Lung (tissue), 12 donors: ENCODE data around the gene ASCC1. TPM values are rescaled to one million over a fixed set of nuclear protein-coding genes. Genes with fewer than 3 reads are reported as not detected.
A peak's percentile ranks its signal among the peaks of the same experiment; 100 is the strongest.

Source experiments
- ATAC-seq: fragments of 200-7000 bp; cut with Tn5 transposase; one replicate; pipeline ENCODE4 v1.9.1; 2020; ENCODE audit warnings: moderate number of reproducible peaks; ENCODE audit not compliant: insufficient read depth, low FRiP score
- DNase-seq, 3 donors: peaks; one replicate each; pipeline ENCODE4 v3.0.0-alpha.2; 2013 to 2017
- H3K27ac ChIP-seq, 2 donors: one replicate each; pipeline ENCODE4 v1.5.1; 2013; ENCODE audit warnings: mild to moderate bottlenecking in 2 of 2, moderate library complexity in 2 of 2, control low read depth in 1 of 2, inconsistent platforms in 1 of 2, low read depth in 1 of 2, low read length in 1 of 2
- H3K27me3 ChIP-seq, 3 donors: one replicate each; pipeline ENCODE4 v1.5.1; 2013; ENCODE audit warnings: low read length in 2 of 3; ENCODE audit not compliant: control insufficient read depth in 3 of 3, insufficient read depth in 3 of 3
- H3K36me3 ChIP-seq, 4 donors: one replicate each; pipeline ENCODE4 v1.5.1; 2013; ENCODE audit warnings: low read length in 4 of 4, mild to moderate bottlenecking in 1 of 4, moderate library complexity in 1 of 4; ENCODE audit not compliant: control insufficient read depth in 4 of 4, insufficient read depth in 4 of 4
- H3K4me1 ChIP-seq, 5 donors: one replicate each; pipeline ENCODE4 v1.5.1; 2013; ENCODE audit warnings: low read length in 5 of 5, mild to moderate bottlenecking in 2 of 5, moderate library complexity in 1 of 5; ENCODE audit not compliant: control insufficient read depth in 5 of 5, insufficient read depth in 5 of 5
- H3K4me3 ChIP-seq: one replicate; pipeline ENCODE4 v1.5.1; 2013; ENCODE audit warnings: mild to moderate bottlenecking, control low read depth, moderate library complexity
- H3K9ac ChIP-seq, 2 donors: one replicate each; pipeline ENCODE4 v1.5.1; 2013; ENCODE audit warnings: low read length in 2 of 2, control low read depth in 1 of 2; ENCODE audit not compliant: insufficient read depth in 1 of 2
- H3K9me3 ChIP-seq, 4 donors: one replicate each; pipeline ENCODE4 v1.5.1; 2013; ENCODE audit warnings: low read length in 3 of 4, mild to moderate bottlenecking in 1 of 4, moderate library complexity in 1 of 4; ENCODE audit not compliant: control insufficient read depth in 4 of 4, insufficient read depth in 3 of 4
- WGBS, 2 donors: extraction: QIAGEN DNeasy Blood & Tissue Kit; methylation state at CpG; one replicate each; pipeline ENCODE4 v1.1.7; 2013; 5-methylcytosine and 5-hydroxymethylcytosine counted together
- polyA plus RNA-seq, 2 donors: library from polyadenylated mRNA; stranded (reverse); fragments of 200-250 nt; gene quantifications; one replicate each; pipeline ENCODE4 v1.2.1, GENCODE V29; 2013
- total RNA-seq, 2 donors: library from RNA; depleted of rRNA in 1 of 2; stranded (reverse); fragments of >200 nt in 1 of 2; gene quantifications; one replicate each; pipeline ENCODE4 v1.2.1, GENCODE V29; 2014 to 2021
- TF ChIP-seq, protein P1 (sequence below): IDR thresholded peaks from 2 replicates; pipeline ENCODE4 v1.5.1; 2012; ENCODE audit warnings: mild to moderate bottlenecking; ENCODE audit errors: control extremely low read depth, extremely low read depth
- donor health status: control.
- donor health status: control.
- donor health status: Bipolar disorder and iron deficiency.
- donor health status: healthy.
- donor health status: DM: yes; HTN: yes; CAD: no.

ASCC1 gene
- total and polyA plus RNA-seq, 4 donors, result 9.0 to 29.9 (median 24.2) TPM

DNA sequence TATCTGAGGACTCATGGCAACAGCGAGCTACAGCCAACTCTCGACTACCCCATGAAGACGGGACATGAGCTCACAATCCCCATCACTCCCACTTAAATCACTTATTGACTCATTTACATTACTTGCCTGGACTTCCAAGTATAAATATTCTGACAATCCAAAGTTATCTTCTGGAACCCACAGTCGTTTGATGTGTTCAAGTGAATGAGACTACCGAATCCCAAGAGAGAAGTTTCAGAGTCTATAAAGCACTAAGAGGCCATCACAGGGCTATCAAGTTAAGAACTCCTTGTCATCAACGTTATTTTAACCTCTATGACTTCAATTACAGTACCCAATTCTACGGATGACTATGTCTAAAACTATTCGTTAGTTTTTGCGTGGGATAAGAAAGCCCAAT is 11.8 kb downstream of the ASCC1 start:
- H3K27me3 ChIP-seq, result no peaks in the 10 kb centered on the region
- no peaks in the 10 kb centered on the region for H3K4me1 ChIP-seq
- no peaks in the 10 kb centered on the region for H3K9me3 ChIP-seq
- H3K36me3 ChIP-seq, result peaks cover 5 to 26% (median 20%) of the 10 kb centered on the region in 4 donors
- 89 to 95% methylated on average over 9 of the region's 9 CpGs for WGBS, 2 donors
- no peak for ATAC-seq
- TF ChIP-seq, protein P1, sequence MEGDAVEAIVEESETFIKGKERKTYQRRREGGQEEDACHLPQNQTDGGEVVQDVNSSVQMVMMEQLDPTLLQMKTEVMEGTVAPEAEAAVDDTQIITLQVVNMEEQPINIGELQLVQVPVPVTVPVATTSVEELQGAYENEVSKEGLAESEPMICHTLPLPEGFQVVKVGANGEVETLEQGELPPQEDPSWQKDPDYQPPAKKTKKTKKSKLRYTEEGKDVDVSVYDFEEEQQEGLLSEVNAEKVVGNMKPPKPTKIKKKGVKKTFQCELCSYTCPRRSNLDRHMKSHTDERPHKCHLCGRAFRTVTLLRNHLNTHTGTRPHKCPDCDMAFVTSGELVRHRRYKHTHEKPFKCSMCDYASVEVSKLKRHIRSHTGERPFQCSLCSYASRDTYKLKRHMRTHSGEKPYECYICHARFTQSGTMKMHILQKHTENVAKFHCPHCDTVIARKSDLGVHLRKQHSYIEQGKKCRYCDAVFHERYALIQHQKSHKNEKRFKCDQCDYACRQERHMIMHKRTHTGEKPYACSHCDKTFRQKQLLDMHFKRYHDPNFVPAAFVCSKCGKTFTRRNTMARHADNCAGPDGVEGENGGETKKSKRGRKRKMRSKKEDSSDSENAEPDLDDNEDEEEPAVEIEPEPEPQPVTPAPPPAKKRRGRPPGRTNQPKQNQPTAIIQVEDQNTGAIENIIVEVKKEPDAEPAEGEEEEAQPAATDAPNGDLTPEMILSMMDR, result no peak
- no peak for DNase-seq
- H3K4me3 ChIP-seq, result no peak overlapping the region
- no peak overlapping the region for H3K9ac ChIP-seq
- H3K27ac ChIP-seq, result peak overlapping the region in 1 of 2 donors; percentile 58

DNA sequence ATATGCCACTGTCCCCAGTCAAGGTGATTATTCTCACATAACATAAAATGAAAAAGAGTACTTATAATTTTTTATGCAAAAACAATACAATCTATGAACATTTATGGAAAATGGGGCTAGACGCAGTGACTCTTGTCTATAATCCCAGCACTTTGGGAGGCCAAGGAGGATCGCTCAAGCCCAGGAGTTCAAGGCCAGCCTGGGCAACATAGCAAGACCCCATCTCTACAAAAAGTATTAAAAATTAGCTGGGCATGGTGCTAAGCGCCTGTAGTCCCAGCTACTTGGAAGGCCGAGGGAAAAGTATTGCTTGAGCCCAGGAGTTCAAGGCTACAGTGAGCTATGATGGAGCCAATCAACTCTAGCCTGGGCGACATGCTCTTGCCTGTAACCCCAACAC is 14.8 kb downstream of the ASCC1 start:
- peaks cover 0 to 20% (median 14%) of the 10 kb centered on the region in 4 donors for H3K36me3 ChIP-seq
- DNase-seq (no peak), ATAC-seq (no peak)
- H3K9me3 ChIP-seq, result no peaks in the 10 kb centered on the region
- H3K27ac ChIP-seq, result no peak overlapping the region
- no peaks in the 10 kb centered on the region for H3K4me1 ChIP-seq
- H3K9ac ChIP-seq, result no peak overlapping the region
- TF ChIP-seq, protein P1, result no peak
- 79 to 99% methylated on average over 5 of the region's 5 CpGs for WGBS, 2 donors
- H3K4me3 ChIP-seq, result no peak overlapping the region
- no peaks in the 10 kb centered on the region for H3K27me3 ChIP-seq

DNA sequence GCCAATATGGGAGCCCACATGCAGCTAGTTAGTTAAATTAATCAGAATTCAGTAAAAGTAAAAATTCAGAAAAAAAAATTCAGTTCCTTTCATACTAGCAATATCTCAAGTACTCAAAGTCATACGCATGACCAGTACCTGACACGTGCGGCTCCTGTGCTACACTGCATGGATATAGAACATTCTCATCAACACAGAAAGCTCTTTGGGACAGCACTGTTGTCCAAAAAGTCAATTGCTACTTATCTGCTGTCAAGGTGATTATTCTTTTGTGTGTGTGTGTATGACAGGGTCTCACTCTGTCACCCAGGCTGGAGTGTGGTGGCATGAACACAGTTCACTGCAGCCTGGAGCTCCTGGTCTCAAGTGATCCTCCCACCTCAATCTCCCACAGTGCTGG is 15.2 kb downstream of the ASCC1 start:
- H3K27ac ChIP-seq, result no peak overlapping the region
- H3K9ac ChIP-seq, result no peak overlapping the region
- TF ChIP-seq, protein P1, result no peak
- 97 to 100% methylated on average over 3 of the region's 3 CpGs for WGBS, 2 donors
- no peak for DNase-seq
- peaks cover 0 to 20% (median 15%) of the 10 kb centered on the region in 4 donors for H3K36me3 ChIP-seq
- H3K9me3 ChIP-seq, result no peaks in the 10 kb centered on the region
- ATAC-seq, result no peak
- H3K27me3 ChIP-seq, result no peaks in the 10 kb centered on the region
- no peaks in the 10 kb centered on the region for H3K4me1 ChIP-seq
- H3K4me3 ChIP-seq, result no peak overlapping the region

DNA sequence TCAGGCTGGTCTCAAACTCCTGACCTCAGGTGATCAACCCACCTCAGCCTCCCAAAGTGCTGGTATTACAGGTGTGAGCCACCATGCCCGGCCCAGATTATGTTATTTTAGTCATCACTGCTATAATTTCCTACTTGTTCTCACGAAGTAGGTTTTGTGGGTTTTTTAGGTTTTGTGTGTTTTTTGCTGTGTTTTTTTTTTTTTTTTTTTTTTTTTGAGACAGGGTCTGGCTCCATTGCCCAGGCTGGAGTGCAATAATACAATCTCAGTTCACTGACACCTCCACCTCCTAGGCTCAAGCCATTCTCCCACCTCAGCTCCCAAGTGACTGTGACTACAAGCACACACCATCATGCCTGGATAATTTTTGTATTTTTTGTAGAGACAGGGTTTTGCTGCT is 21.1 kb downstream of the ASCC1 start:
- no peaks in the 10 kb centered on the region for H3K9me3 ChIP-seq
- H3K36me3 ChIP-seq, result peaks cover 4 to 8% (median 5%) of the 10 kb centered on the region in 4 donors
- 95 to 97% methylated on average over 2 of the region's 2 CpGs for WGBS, 2 donors
- ATAC-seq, result no peak
- no peak overlapping the region for H3K9ac ChIP-seq
- no peak for DNase-seq
- H3K4me3 ChIP-seq, result no peak overlapping the region
- H3K27me3 ChIP-seq, result no peaks in the 10 kb centered on the region
- no peak overlapping the region for H3K27ac ChIP-seq
- TF ChIP-seq, protein P1, result no peak
- H3K4me1 ChIP-seq, result no peaks in the 10 kb centered on the region
